OCI-LY1 (cell line): ENCODE results near the gene TMED6.

Source experiments
- H2AFZ ChIP-seq: fragments of 200-600 bp; sonication (generic), shearing (Covaris generic); 2 replicates; pipeline ENCODE4 v1.6.0; 2014; ENCODE audit warnings: antibody characterized with exemption, mild to moderate bottlenecking, low read length
- H3F3A ChIP-seq: fragments of 200-600 bp; sonication (generic), shearing (Covaris generic); 2 replicates; pipeline ENCODE4 v1.6.0; 2014; ENCODE audit warnings: mild to moderate bottlenecking, antibody characterized with exemption, low read length, moderate library complexity; ENCODE audit not compliant: insufficient read depth
- H3K27ac ChIP-seq: fragments of 200-600 bp; sonication (generic); 2 replicates; pipeline ENCODE4 v1.5.1; 2014; ENCODE audit warnings: low read length, mixed run types, mild to moderate bottlenecking, low read depth; ENCODE audit not compliant: poor library complexity, severe bottlenecking
- H3K27me3 ChIP-seq: fragments of 200-600 bp; sonication (generic); 2 replicates; pipeline ENCODE4 v1.6.0; 2014; ENCODE audit warnings: antibody characterized with exemption, mild to moderate bottlenecking, low read length, moderate library complexity; ENCODE audit not compliant: insufficient read depth
- H3K36me3 ChIP-seq: fragments of 200-600 bp; sonication (generic); 2 replicates; pipeline ENCODE4 v1.6.1; 2014; ENCODE audit warnings: mild to moderate bottlenecking, antibody characterized with exemption, low read length, moderate library complexity, mixed read lengths; ENCODE audit not compliant: insufficient read depth
- H3K4me1 ChIP-seq: fragments of 200-600 bp; sonication (generic); 2 replicates; pipeline ENCODE4 v1.5.1; 2014; ENCODE audit warnings: mild to moderate bottlenecking, low read length, moderate library complexity; ENCODE audit not compliant: insufficient read depth, severe bottlenecking
- H3K4me2 ChIP-seq: fragments of 200-600 bp; sonication (generic), shearing (Covaris generic); 2 replicates; pipeline ENCODE4 v1.6.1; 2014; ENCODE audit warnings: low read length
- H3K4me3 ChIP-seq: fragments of 200-600 bp; sonication (generic); 2 replicates; pipeline ENCODE4 v1.5.1; 2014; ENCODE audit warnings: low read length, low read depth, mild to moderate bottlenecking, mixed read lengths; ENCODE audit not compliant: poor library complexity, severe bottlenecking
- H3K79me2 ChIP-seq: fragments of 200-600 bp; shearing (Covaris generic); 2 replicates; pipeline ENCODE4 v1.6.1; 2016; ENCODE audit warnings: mixed run types, low read length, mixed read lengths; ENCODE audit not compliant: insufficient read depth
- H3K9ac ChIP-seq: fragments of 200-600 bp; sonication (generic), shearing (Covaris generic); 2 replicates; pipeline ENCODE4 v1.6.1; 2014; ENCODE audit warnings: mild to moderate bottlenecking, low read length, mixed read lengths
- H3K9me2 ChIP-seq: fragments of 200-600 bp; sonication (generic), shearing (Covaris generic); 2 replicates; pipeline ENCODE4 v1.6.1; 2014; ENCODE audit warnings: low read depth, mild to moderate bottlenecking, low read length, mixed read lengths
- H3K9me3 ChIP-seq: fragments of 200-600 bp; shearing (Covaris generic); 2 replicates; pipeline ENCODE4 v1.6.1; 2014; ENCODE audit warnings: low read length, mixed read lengths
- H4K20me1 ChIP-seq: fragments of 200-600 bp; sonication (generic), shearing (Covaris generic); 2 replicates; pipeline ENCODE4 v1.6.0; 2016; ENCODE audit warnings: mild to moderate bottlenecking, low read length; ENCODE audit not compliant: insufficient read depth
- CTCF ChIP-seq: fragments of 200-600 bp; sonication (generic), shearing (Covaris generic); IDR thresholded peaks from 2 replicates; pipeline ENCODE4 v1.5.1; 2017; ENCODE audit warnings: mild to moderate bottlenecking, antibody characterized with exemption, low read length, moderate library complexity, mixed read lengths
- EZH2 ChIP-seq: fragments of 200-600 bp; sonication (generic), shearing (Covaris generic); IDR thresholded peaks from 2 replicates; pipeline ENCODE4 v1.8.0; 2017; ENCODE audit warnings: borderline replicate concordance, mixed run types, mild to moderate bottlenecking, antibody characterized with exemption, low read length, moderate library complexity, mixed read lengths

The TMED6 gene

GRCh38 chr16:69351309-69352027 lies at the start of gene TMED6:
Gene TMED6, minus strand, starts transcription at chr16:69351786. Its CDS starts 33 bp downstream, at chr16:69351753.
- Histone ChIP-seq H3K4me2 (no peak within 1 kb of the TSS), H3K79me2 (no peaks in the 10 kb centered on the region), H3K27me3 (no peaks in the 10 kb centered on the region), H3F3A (no peaks in the 10 kb centered on the region), H3K4me3 (no peak within 1 kb of the TSS), H3K27ac (no peak within 1 kb of the TSS), H4K20me1 (no peaks in the 10 kb centered on the region), H3K36me3 (peaks cover 26% of the 10 kb centered on the region), H2AFZ (no peak within 1 kb of the TSS), H3K9me3 (no peaks in the 10 kb centered on the region), H3K9me2 (no peaks in the 10 kb centered on the region), H3K4me1 (no peaks in the 10 kb centered on the region), H3K9ac (no peak within 1 kb of the TSS)
- TF ChIP-seq EZH2 (no peak), CTCF (no peak)

- no peak overlapping the region for H3K4me2 ChIP-seq
- no peaks in the 10 kb centered on the region for H3K9me2 ChIP-seq
- H3F3A ChIP-seq = no peaks in the 10 kb centered on the region
- H3K27me3 ChIP-seq = no peaks in the 10 kb centered on the region
- H3K79me2 ChIP-seq = no peaks in the 10 kb centered on the region
- H3K4me3 ChIP-seq = no peak overlapping the region
- no peak overlapping the region for H3K27ac ChIP-seq
- peaks cover 11% of the 10 kb centered on the region for H3K4me1 ChIP-seq
- H4K20me1 ChIP-seq = no peaks in the 10 kb centered on the region
- 0 out of 2 replicates have a peak overlapping the region, but pooled peaks have one; percentile 37 for H2AFZ ChIP-seq
- H3K36me3 ChIP-seq = no peaks in the 10 kb centered on the region
- TF ChIP-seq EZH2 (no peak), CTCF (no peak)
- H3K9me3 ChIP-seq = no peaks in the 10 kb centered on the region
- H3K9ac ChIP-seq = no peak overlapping the region
Measured at GRCh38 chr16:69399361-69399760, 47.8 kb upstream of the TMED6 start.

- Histone ChIP-seq H3K9me2 (no peaks in the 10 kb centered on the region), H3K4me3 (no peak overlapping the region), H4K20me1 (no peaks in the 10 kb centered on the region), H3K4me1 (peaks cover 11% of the 10 kb centered on the region), H3K27me3 (no peaks in the 10 kb centered on the region), H3K9me3 (no peaks in the 10 kb centered on the region), H3K79me2 (no peaks in the 10 kb centered on the region), H3F3A (no peaks in the 10 kb centered on the region), H3K36me3 (no peaks in the 10 kb centered on the region), H3K9ac (no peak overlapping the region), H3K4me2 (no peak overlapping the region), H2AFZ (no peak overlapping the region), H3K27ac (no peak overlapping the region)
- TF ChIP-seq EZH2 = no peak
- TF ChIP-seq CTCF = peak; percentile 27; the same call in 1 of the 2 replicates
Measured at GRCh38 chr16:69397821-69398521, 46.4 kb upstream of the TMED6 start.
